Nephron (organoid): ENCODE data around the gene PGM5.
A peak's percentile ranks its signal among the peaks of the same experiment; 100 is the strongest.

Experiments
- H3K27ac Mint-ChIP-seq, 3 experiments: 2 replicates each; pipeline ENCODE4 v1.8.0; 2020; ENCODE audit warnings: mixed read lengths in 3 of 3, mild to moderate bottlenecking in 2 of 3, moderate library complexity in 1 of 3
- H3K27me3 Mint-ChIP-seq: 2 replicates; pipeline ENCODE4 v1.8.0; 2021; ENCODE audit warnings: low read depth, mild to moderate bottlenecking, moderate library complexity, mixed read lengths
- H3K36me3 Mint-ChIP-seq: 2 replicates; pipeline ENCODE4 v1.8.0; 2020; ENCODE audit warnings: low read depth, mixed read lengths
- H3K4me1 Mint-ChIP-seq: 2 replicates; pipeline ENCODE4 v1.8.0; 2020; ENCODE audit warnings: mixed read lengths
- H3K4me3 Mint-ChIP-seq, 3 experiments: 2 replicates each; pipeline ENCODE4 v1.8.0; 2020; ENCODE audit warnings: mild to moderate bottlenecking in 3 of 3, mixed read lengths in 3 of 3, moderate library complexity in 2 of 3
- H3K9me3 Mint-ChIP-seq: 2 replicates; pipeline ENCODE4 v1.8.0; 2020; ENCODE audit warnings: mixed read lengths
- CTCF ChIP-seq, 3 experiments: fragments of 200-600 bp; sonication (generic); IDR thresholded peaks; one replicate each; pipeline ENCODE4 v1.5.0; 2021; ENCODE audit warnings: antibody characterized with exemption in 3 of 3; ENCODE audit not compliant: unreplicated experiment in 3 of 3

The PGM5 gene

GRCh38 chr9:68507130-68507805, 150.9 kb downstream of the PGM5 start:
- H3K36me3 Mint-ChIP-seq, result peaks cover 22% of the 10 kb centered on the region
- peak; percentile 71 to 82 (median 80) for TF ChIP-seq CTCF (IDR thresholded peaks at IDR 0.05; ENCODE audit: unreplicated experiment in 3 of 3)
- H3K27ac Mint-ChIP-seq, result peak overlapping the region in 2 of 3 experiments; percentile 56 to 64
- H3K4me1 Mint-ChIP-seq, result peaks cover 20% of the 10 kb centered on the region
- no peaks in the 10 kb centered on the region for H3K27me3 Mint-ChIP-seq
- no peaks in the 10 kb centered on the region for H3K9me3 Mint-ChIP-seq
- H3K4me3 Mint-ChIP-seq, result no peak overlapping the region

GRCh38 chr9:68507806-68508145, 151.4 kb downstream of the PGM5 start:
- H3K9me3 Mint-ChIP-seq, result no peaks in the 10 kb centered on the region
- H3K4me3 Mint-ChIP-seq, result no peak overlapping the region
- H3K4me1 Mint-ChIP-seq, result peaks cover 20% of the 10 kb centered on the region
- TF ChIP-seq CTCF (IDR thresholded peaks at IDR 0.05; ENCODE audit: unreplicated experiment in 3 of 3), result no peak
- no peaks in the 10 kb centered on the region for H3K27me3 Mint-ChIP-seq
- H3K36me3 Mint-ChIP-seq, result peaks cover 18% of the 10 kb centered on the region
- peak overlapping the region in 2 of 3 experiments; percentile 41 to 64 for H3K27ac Mint-ChIP-seq

GRCh38 chr9:68508547-68508946, 152.1 kb downstream of the PGM5 start:
- H3K27ac Mint-ChIP-seq, result no peak overlapping the region
- H3K4me1 Mint-ChIP-seq, result peaks cover 20% of the 10 kb centered on the region
- TF ChIP-seq CTCF (IDR thresholded peaks at IDR 0.05; ENCODE audit: unreplicated experiment in 3 of 3), result no peak
- H3K9me3 Mint-ChIP-seq, result no peaks in the 10 kb centered on the region
- peaks cover 20% of the 10 kb centered on the region for H3K36me3 Mint-ChIP-seq
- H3K4me3 Mint-ChIP-seq, result no peak overlapping the region
- H3K27me3 Mint-ChIP-seq, result no peaks in the 10 kb centered on the region

- no peak for TF ChIP-seq CTCF (IDR thresholded peaks at IDR 0.05; ENCODE audit: unreplicated experiment in 3 of 3)
- Mint-ChIP-seq H3K27me3 (no peaks in the 10 kb centered on the region), H3K4me1 (peaks cover 20% of the 10 kb centered on the region), H3K4me3 (no peak overlapping the region), H3K27ac (no peak overlapping the region), H3K9me3 (no peaks in the 10 kb centered on the region), H3K36me3 (peaks cover 18% of the 10 kb centered on the region)
Measured at GRCh38 chr9:68509689-68510088, 153.3 kb downstream of the PGM5 start.

- H3K4me3 Mint-ChIP-seq, result no peak overlapping the region
Measured at GRCh38 chr9:68513385-68513784, 157.0 kb downstream of the PGM5 start.

More at GRCh38 chr9:68513385-68513784, 157.0 kb downstream of the PGM5 start:
- Mint-ChIP-seq H3K4me1 (no peaks in the 10 kb centered on the region), H3K36me3 (peaks cover 42% of the 10 kb centered on the region), H3K27me3 (no peaks in the 10 kb centered on the region), H3K27ac (no peak overlapping the region), H3K9me3 (peaks cover 10% of the 10 kb centered on the region)
- no peak for TF ChIP-seq CTCF (IDR thresholded peaks at IDR 0.05; ENCODE audit: unreplicated experiment in 3 of 3)
